A549 (cell line): ENCODE results near the gene TMCO6. TPM values are rescaled to one million over a fixed set of nuclear protein-coding genes. Genes with fewer than 3 reads are reported as not detected.
"Not testable (repeated sequence)": the region's sequence is repeated elsewhere in the genome, so short reads cannot be mapped to it uniquely, and the experiment has no call there.

ENCODE experiments used
- ATAC-seq, 2 experiments: fragments of 200-7000 bp in 1 of 2; fragments of >200 bp in 1 of 2; cut with Nextera tagmentation in 1 of 2; cut with Tn5 transposase in 1 of 2; 3 replicates each; pipeline versions ENCODE4 v1.8.0 to v1.9.1; 2018 to 2020; ENCODE audit warnings: mild to moderate bottlenecking in 1 of 2, moderate library complexity in 1 of 2
- CTCF ChIA-PET: fragments of 300-600 bp; sonication (Branson Sonifier 250); formaldehyde crosslinking; extraction: SDS; loops from one replicate; lab custom pipeline; 2021; ENCODE audit warnings: antibody characterized with exemption, inconsistent platforms; lab: Yijun Ruan, JAX
- POLR2A ChIA-PET: fragments of 350-600 bp; formaldehyde crosslinking; extraction: SDS; loops from one replicate; lab custom pipeline; 2021; ENCODE audit warnings: antibody characterized with exemption, inconsistent platforms; lab: Yijun Ruan, JAX
- DNase-seq, 2 experiments: peaks; one replicate each; pipeline versions ENCODE4 v3.0.0 to v3.0.0-alpha.2; 2011 to 2016; ENCODE audit warnings: low read depth in 1 of 2, low spot score in 1 of 2
- FAIRE-seq: peaks from 2 replicates; lab custom pipeline; 2011; peaks lifted over from hg19 to GRCh38; lab: Jason Lieb, UNC
- H3K27ac ChIP-seq, 2 experiments: fragments of >200 bp; sonication (Bioruptor Twin); formaldehyde crosslinking; 3 replicates each; pipeline ENCODE4 v1.5.1; 2016 to 2017
- H3K4me1 ChIP-seq: fragments of >200 bp; sonication (Bioruptor Twin); formaldehyde crosslinking; 3 replicates; pipeline ENCODE4 v1.6.1; 2016
- H3K4me2 ChIP-seq: fragments of >200 bp; sonication (Bioruptor Twin); formaldehyde crosslinking; 3 replicates; pipeline ENCODE4 v1.6.1; 2016
- H3K4me3 ChIP-seq: fragments of >200 bp; sonication (Bioruptor Twin); formaldehyde crosslinking; 3 replicates; pipeline ENCODE4 v1.5.1; 2016
- H3K9me3 ChIP-seq: fragments of >200 bp; sonication (Bioruptor Twin); formaldehyde crosslinking; 3 replicates; pipeline ENCODE4 v1.6.1; 2016
- EHF ChIP-seq: fragments of 250-450 bp; sonication (Bioruptor Pico); IDR thresholded peaks from 2 replicates; pipeline ENCODE4 v1.5.0; 2020; ENCODE audit warnings: mild to moderate bottlenecking
- EP300 ChIP-seq, 2 experiments: fragments of >200 bp; sonication (Bioruptor Twin); formaldehyde crosslinking; IDR thresholded peaks; 2 replicates in 1 of 2; 3 replicates in 1 of 2; pipeline ENCODE4 v1.6.1; 2016 to 2017
- HOXB5 ChIP-seq: fragments of 250-450 bp; sonication (Bioruptor Pico); IDR thresholded peaks from 2 replicates; pipeline ENCODE4 v1.5.0; 2020; ENCODE audit warnings: mild to moderate bottlenecking, moderate library complexity
- PHF8 ChIP-seq: fragments of 200-600 bp; sonication (generic); IDR thresholded peaks from 2 replicates; pipeline ENCODE4 v1.6.1; 2016; ENCODE audit warnings: low read depth, mild to moderate bottlenecking, antibody characterized with exemption, moderate library complexity, borderline replicate concordance
- RAD21 ChIP-seq, 2 experiments: fragments of >200 bp in 1 of 2; sonication (Bioruptor Twin) in 1 of 2; formaldehyde crosslinking in 1 of 2; IDR thresholded peaks in 1 of 2; conservative IDR thresholded peaks in 1 of 2; 2 replicates in 1 of 2; 3 replicates in 1 of 2; pipeline ENCODE4 v1.6.1; 2012 to 2018; ENCODE audit warnings: inconsistent platforms in 1 of 2
- TFCP2L1 ChIP-seq: fragments of 250-450 bp; sonication (Bioruptor Pico); IDR thresholded peaks from 2 replicates; pipeline ENCODE4 v1.5.0; 2021; ENCODE audit warnings: mild to moderate bottlenecking
- WGBS: methylation state at CpG from one replicate; pipeline ENCODE4 v1.1.6; 2017; ENCODE audit errors: missing lambda C conversion rate; 5-methylcytosine and 5-hydroxymethylcytosine counted together
- polyA plus RNA-seq, 4 experiments: library from polyadenylated mRNA; depleted of rRNA in 3 of 4; stranded (reverse); fragments of >200 nt; fragmentation: RNase III in 1 of 4; extraction: RNeasy Plus Mini Kit Qiagen cat#74134 plus additional on column Dnase treatment in 1 of 4; gene quantifications; 2 replicates in 3 of 4; 3 replicates in 1 of 4; pipeline ENCODE4 v1.2.3, GENCODE V29; 2011 to 2017
- TF ChIP-seq, protein P1 (sequence below): fragments of 200-600 bp; sonication (generic); IDR thresholded peaks from 2 replicates; pipeline ENCODE4 v1.6.1; 2016; ENCODE audit warnings: antibody characterized with exemption, mild to moderate bottlenecking, moderate library complexity
- TF ChIP-seq, protein P2 (sequence below): fragments of >200 bp; sonication (Bioruptor Twin); formaldehyde crosslinking; IDR thresholded peaks from 3 replicates; pipeline ENCODE4 v1.6.1; 2016
- TF ChIP-seq, protein P3 (sequence below): IDR thresholded peaks from 2 replicates; pipeline ENCODE4 v1.6.1; 2012

TMCO6 gene
- polyA plus RNA-seq, 2 of the 4 experiments (the other 2 are of a cell fraction): 11.8 to 16.1 TPM

DNA sequence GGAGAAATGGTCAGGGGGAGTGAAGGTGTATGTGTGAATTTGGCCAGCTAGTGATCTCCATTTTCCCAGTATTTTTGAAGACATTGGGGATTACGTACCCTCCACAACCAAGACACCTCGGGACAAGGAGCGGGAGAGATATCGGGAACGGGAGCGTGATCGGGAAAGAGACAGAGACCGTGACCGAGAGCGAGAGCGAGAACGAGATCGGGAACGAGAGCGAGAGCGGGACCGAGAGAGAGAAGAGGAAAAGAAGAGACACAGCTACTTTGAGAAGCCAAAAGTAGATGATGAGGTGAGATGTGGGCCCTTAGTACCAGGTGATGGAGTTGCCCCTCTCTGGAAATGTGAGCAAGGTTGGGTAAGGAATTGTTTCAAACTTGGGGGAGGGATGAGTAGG lies 19.6 kb downstream of the TMCO6 start:
- no peak for FAIRE-seq
- CTCF ChIA-PET: interaction anchor here (0.6 to 1.0 kb wide), 3 partner anchors 11 to 111 kb away, joined by 3 read pairs; partner anchors contain the start of genes EIF4EBP3, HARS1, IK and NDUFA2

DNA sequence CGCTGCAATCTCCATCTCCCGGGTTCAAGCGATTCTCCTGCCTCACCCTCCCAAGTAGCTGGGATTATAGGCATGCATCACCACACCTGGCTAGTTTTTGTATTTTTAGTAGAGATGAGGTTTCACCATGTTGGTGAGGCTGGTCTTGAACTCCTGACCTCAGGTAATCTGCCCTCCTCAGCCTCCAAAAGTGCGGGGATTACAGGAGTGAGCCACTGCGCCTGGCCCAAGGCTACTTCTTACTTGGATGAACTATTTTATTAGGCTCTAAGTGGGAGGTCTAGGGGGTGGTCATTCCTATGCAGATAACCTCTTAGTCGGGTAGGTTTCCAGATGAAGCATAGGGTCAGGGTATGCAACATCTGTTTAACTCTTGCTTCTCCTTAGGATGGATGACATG lies 21.1 kb downstream of the TMCO6 start:
- H3K4me3 ChIP-seq, FAIRE-seq, H3K4me2 ChIP-seq, H3K27ac ChIP-seq, H3K4me1 ChIP-seq, ATAC-seq, POLR2A ChIA-PET, DNase-seq, H3K9me3 ChIP-seq: not testable (repeated sequence)
- WGBS: 87% methylated on average over 6 of the region's 6 CpGs
- CTCF ChIA-PET: interaction anchor here (0.7 kb wide), 1 partner anchor 1409 kb away, joined by 4 read pairs; no protein-coding TSS in a partner anchor

More for the DNA sequence above, 19.6 kb downstream of the TMCO6 start:
- DNase-seq (no peak), ATAC-seq (no peak)
- 97% methylated on average over 17 of the region's 17 CpGs for WGBS
- POLR2A ChIA-PET: no interaction called here
- 0 out of 3 replicates have a peak, but pooled peaks cover under 1% of the 10 kb centered on the region for H3K4me1 ChIP-seq
- no peak overlapping the region for H3K27ac ChIP-seq
- H3K4me3 ChIP-seq: no peak overlapping the region
- TF ChIP-seq, protein P1, sequence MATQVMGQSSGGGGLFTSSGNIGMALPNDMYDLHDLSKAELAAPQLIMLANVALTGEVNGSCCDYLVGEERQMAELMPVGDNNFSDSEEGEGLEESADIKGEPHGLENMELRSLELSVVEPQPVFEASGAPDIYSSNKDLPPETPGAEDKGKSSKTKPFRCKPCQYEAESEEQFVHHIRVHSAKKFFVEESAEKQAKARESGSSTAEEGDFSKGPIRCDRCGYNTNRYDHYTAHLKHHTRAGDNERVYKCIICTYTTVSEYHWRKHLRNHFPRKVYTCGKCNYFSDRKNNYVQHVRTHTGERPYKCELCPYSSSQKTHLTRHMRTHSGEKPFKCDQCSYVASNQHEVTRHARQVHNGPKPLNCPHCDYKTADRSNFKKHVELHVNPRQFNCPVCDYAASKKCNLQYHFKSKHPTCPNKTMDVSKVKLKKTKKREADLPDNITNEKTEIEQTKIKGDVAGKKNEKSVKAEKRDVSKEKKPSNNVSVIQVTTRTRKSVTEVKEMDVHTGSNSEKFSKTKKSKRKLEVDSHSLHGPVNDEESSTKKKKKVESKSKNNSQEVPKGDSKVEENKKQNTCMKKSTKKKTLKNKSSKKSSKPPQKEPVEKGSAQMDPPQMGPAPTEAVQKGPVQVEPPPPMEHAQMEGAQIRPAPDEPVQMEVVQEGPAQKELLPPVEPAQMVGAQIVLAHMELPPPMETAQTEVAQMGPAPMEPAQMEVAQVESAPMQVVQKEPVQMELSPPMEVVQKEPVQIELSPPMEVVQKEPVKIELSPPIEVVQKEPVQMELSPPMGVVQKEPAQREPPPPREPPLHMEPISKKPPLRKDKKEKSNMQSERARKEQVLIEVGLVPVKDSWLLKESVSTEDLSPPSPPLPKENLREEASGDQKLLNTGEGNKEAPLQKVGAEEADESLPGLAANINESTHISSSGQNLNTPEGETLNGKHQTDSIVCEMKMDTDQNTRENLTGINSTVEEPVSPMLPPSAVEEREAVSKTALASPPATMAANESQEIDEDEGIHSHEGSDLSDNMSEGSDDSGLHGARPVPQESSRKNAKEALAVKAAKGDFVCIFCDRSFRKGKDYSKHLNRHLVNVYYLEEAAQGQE: no peak
- TF ChIP-seq EP300 (IDR thresholded peaks at IDR 0.05) (no peak), RAD21 (conservative IDR thresholded peaks at IDR 0.05 in 1 of 2, IDR thresholded peaks at IDR 0.05 in 1 of 2) (no peak), EHF (CRISPR knock-in tag) (no peak), HOXB5 (CRISPR knock-in tag) (no peak)
- H3K9me3 ChIP-seq: no peaks in the 10 kb centered on the region
- no peak overlapping the region for H3K4me2 ChIP-seq

DNA sequence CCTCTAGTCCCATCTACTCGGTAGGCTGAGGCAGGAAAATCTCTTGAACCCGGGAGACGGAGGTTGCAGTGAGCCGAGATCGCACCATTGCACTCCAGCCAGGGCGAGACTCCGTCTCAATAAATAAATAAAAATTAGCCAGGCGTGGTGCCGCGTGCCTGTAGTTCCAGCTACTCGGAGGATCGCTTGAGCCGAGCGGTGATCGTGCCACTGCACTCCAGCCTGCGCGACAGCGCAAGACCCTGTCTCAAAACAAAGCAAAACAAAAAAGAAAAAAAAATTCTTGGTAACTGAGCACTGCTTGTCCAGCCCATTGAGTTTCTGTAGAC lies 24.7 kb downstream of the TMCO6 start:
- Histone ChIP-seq H3K4me1 (peaks cover 18% of the 10 kb centered on the region; the same call in 1 of the 3 replicates), H3K4me2 (peak overlapping the region; percentile 99), H3K27ac (peak overlapping the region; percentile 84 to 94), H3K9me3 (no peaks in the 10 kb centered on the region)
- ChIA-PET POLR2A (interaction anchor here (1.0 to 2.5 kb wide), 4 partner anchors 17 to 1305 kb away, joined by 3 to 20 read pairs (median 8); partner anchors contain the start of genes HARS1, HARS2, IK and NDUFA2), CTCF (interaction anchor here (1.0 to 1.4 kb wide), 2 partner anchors 9 to 16 kb away, joined by 3 read pairs; partner anchors contain the start of genes IK and NDUFA2)
- ATAC-seq (no peak), DNase-seq (no peak)
- TF ChIP-seq TFCP2L1 (CRISPR knock-in tag) (no peak), PHF8 (no peak)
- TF ChIP-seq, protein P2, sequence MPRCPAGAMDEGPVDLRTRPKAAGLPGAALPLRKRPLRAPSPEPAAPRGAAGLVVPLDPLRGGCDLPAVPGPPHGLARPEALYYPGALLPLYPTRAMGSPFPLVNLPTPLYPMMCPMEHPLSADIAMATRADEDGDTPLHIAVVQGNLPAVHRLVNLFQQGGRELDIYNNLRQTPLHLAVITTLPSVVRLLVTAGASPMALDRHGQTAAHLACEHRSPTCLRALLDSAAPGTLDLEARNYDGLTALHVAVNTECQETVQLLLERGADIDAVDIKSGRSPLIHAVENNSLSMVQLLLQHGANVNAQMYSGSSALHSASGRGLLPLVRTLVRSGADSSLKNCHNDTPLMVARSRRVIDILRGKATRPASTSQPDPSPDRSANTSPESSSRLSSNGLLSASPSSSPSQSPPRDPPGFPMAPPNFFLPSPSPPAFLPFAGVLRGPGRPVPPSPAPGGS: no peak
- TF ChIP-seq, protein P3, sequence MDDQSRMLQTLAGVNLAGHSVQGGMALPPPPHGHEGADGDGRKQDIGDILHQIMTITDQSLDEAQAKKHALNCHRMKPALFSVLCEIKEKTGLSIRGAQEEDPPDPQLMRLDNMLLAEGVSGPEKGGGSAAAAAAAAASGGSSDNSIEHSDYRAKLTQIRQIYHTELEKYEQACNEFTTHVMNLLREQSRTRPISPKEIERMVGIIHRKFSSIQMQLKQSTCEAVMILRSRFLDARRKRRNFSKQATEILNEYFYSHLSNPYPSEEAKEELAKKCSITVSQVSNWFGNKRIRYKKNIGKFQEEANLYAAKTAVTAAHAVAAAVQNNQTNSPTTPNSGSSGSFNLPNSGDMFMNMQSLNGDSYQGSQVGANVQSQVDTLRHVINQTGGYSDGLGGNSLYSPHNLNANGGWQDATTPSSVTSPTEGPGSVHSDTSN: no peak
- TF ChIP-seq, all 56 proteins: peak for 0
- WGBS: 43% methylated on average over 18 of the region's 18 CpGs
- H3K4me3 ChIP-seq: peak overlapping the region; percentile 83
- FAIRE-seq: no peak
